ENCODE measurements around the gene SPOCK1.

The SPOCK1 gene

GRCh38 chr5:137191179-137191578 lies 307.9 kb downstream of the SPOCK1 start:
- H3K27me3 Mint-ChIP-seq (ENCODE audit: low read depth) = no peaks in the 10 kb centered on the region
- H3K9me3 Mint-ChIP-seq = no peaks in the 10 kb centered on the region
- no peak overlapping the region for H3K4me3 Mint-ChIP-seq
- H3K36me3 Mint-ChIP-seq (ENCODE audit: low read depth) = no peaks in the 10 kb centered on the region
- no peaks in the 10 kb centered on the region for H3K4me1 Mint-ChIP-seq (ENCODE audit: low read depth)
- H3K27ac Mint-ChIP-seq = no peak overlapping the region
- no peak for DNase-seq (ENCODE audit: low spot score)

DNA sequence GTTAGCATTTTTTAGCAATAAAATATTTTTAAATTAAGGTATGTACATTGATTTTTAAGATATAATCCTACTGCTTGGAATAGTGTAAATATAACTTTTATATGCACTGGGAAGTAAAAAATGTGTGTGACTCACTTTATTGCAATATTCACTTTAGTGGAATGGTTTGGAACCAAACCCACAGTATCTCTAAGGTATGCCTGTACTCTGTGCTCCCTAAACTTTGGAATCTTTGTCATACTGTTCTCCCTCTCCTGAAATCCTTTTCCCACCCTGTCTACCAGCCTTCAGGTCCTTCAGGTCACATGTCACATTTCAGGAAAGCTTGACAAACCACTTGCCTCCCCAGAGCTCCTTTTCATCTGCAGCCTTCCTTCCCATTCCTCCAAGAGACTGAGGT lies 308.7 kb downstream of the SPOCK1 start:
- no peak overlapping the region for H3K27ac Mint-ChIP-seq
- no peak overlapping the region for H3K4me3 Mint-ChIP-seq
- no peak for DNase-seq (ENCODE audit: low spot score)
- H3K9me3 Mint-ChIP-seq = no peaks in the 10 kb centered on the region
- no peaks in the 10 kb centered on the region for H3K27me3 Mint-ChIP-seq (ENCODE audit: low read depth)
- H3K4me1 Mint-ChIP-seq (ENCODE audit: low read depth) = no peaks in the 10 kb centered on the region
- H3K36me3 Mint-ChIP-seq (ENCODE audit: low read depth) = no peaks in the 10 kb centered on the region

- no peak for DNase-seq (ENCODE audit: low spot score)
- H3K27me3 Mint-ChIP-seq (ENCODE audit: low read depth) = no peaks in the 10 kb centered on the region
- H3K27ac Mint-ChIP-seq = no peak overlapping the region
- H3K36me3 Mint-ChIP-seq (ENCODE audit: low read depth) = no peaks in the 10 kb centered on the region
- no peak overlapping the region for H3K4me3 Mint-ChIP-seq
- H3K9me3 Mint-ChIP-seq = no peaks in the 10 kb centered on the region
- H3K4me1 Mint-ChIP-seq (ENCODE audit: low read depth) = no peaks in the 10 kb centered on the region
Measured at GRCh38 chr5:137190031-137190430, 309.1 kb downstream of the SPOCK1 start.

DNA sequence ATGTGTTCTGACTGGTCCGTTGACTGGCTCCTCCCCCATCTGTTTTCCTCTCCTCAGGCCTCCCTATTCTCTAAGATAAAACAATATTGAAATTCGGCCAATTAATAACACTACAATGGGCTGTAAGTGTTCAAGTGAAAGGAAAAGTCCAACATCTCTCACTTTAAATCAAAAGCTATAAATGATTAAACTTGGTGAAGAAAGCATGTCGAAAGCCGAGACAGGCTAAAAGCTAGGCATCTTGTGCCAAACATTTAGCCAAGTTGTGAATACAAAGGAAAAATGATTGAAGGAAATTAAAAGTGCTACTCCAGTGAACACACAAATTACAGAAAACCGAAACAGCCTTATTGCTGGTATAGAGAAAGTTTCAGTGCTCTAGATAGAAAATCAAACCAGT lies 310.6 kb downstream of the SPOCK1 start:
- no peak overlapping the region for H3K4me3 Mint-ChIP-seq
- H3K27ac Mint-ChIP-seq = no peak overlapping the region
- no peaks in the 10 kb centered on the region for H3K9me3 Mint-ChIP-seq
- H3K27me3 Mint-ChIP-seq (ENCODE audit: low read depth) = no peaks in the 10 kb centered on the region
- no peaks in the 10 kb centered on the region for H3K36me3 Mint-ChIP-seq (ENCODE audit: low read depth)
- no peak for DNase-seq (ENCODE audit: low spot score)
- H3K4me1 Mint-ChIP-seq (ENCODE audit: low read depth) = no peaks in the 10 kb centered on the region

DNA sequence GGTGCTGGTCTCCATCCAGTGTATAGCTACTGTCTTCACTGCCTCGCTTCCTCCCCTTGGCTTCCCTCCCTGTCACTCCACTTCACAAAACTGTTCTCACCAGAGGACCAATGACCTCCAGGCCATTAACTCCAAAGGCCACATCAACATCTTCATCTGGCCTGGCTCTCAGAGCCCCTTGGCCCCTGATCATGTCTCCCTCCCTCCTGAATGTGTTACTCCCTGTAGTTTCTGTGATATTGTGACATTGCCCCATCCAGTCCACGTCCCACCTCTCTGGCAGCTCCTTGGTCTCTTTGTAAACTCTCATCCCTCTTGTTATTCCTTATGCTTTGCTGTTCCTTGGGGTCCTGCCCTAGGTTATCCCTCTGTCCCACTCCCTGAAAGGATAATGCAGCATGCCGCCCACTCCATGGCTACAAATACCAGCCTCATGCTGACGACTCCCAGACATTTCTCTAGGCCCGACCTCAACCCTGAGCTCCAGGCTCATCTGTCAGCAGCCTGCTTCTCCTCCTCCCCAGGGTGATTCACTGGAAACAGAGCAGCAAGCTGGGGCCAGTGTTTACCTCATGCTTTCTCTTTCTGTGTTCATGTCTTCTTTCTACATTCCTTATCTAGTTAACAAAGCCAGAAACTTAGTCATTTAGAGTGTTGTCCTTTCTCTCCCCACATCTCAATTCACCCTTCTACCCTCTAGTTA lies 312.2 kb downstream of the SPOCK1 start:
- Mint-ChIP-seq H3K27ac (no peak overlapping the region), H3K36me3 (ENCODE audit: low read depth) (no peaks in the 10 kb centered on the region), H3K4me1 (ENCODE audit: low read depth) (no peaks in the 10 kb centered on the region), H3K9me3 (no peaks in the 10 kb centered on the region), H3K27me3 (ENCODE audit: low read depth) (no peaks in the 10 kb centered on the region), H3K4me3 (no peak overlapping the region)
- no peak for DNase-seq (ENCODE audit: low spot score)

DNA sequence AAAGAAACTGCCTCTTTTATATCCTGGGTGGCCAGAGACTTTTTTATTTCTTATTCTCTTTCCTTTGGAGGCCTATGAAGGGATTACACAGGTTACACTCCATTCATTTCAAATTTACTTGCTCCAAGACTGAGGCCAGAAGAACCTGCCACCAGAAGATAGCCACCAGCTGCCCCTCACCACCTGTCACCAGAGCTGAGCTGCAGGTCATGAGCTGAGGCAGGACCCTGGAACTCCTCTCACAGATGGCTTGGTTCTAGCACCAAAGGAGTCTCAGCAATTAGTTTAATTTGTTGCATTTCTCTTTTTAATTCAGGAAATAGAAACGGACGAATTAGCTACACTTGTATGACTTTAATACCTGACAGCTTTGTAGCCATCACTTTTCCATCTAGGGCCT lies 313.9 kb downstream of the SPOCK1 start:
- no peaks in the 10 kb centered on the region for H3K27me3 Mint-ChIP-seq (ENCODE audit: low read depth)
- no peak overlapping the region for H3K4me3 Mint-ChIP-seq
- no peaks in the 10 kb centered on the region for H3K9me3 Mint-ChIP-seq
- H3K27ac Mint-ChIP-seq = no peak overlapping the region
- no peaks in the 10 kb centered on the region for H3K36me3 Mint-ChIP-seq (ENCODE audit: low read depth)
- H3K4me1 Mint-ChIP-seq (ENCODE audit: low read depth) = no peaks in the 10 kb centered on the region
- no peak for DNase-seq (ENCODE audit: low spot score)

- DNase-seq (ENCODE audit: low spot score) = no peak
- no peak overlapping the region for H3K27ac Mint-ChIP-seq
- H3K4me1 Mint-ChIP-seq (ENCODE audit: low read depth) = no peaks in the 10 kb centered on the region
- H3K27me3 Mint-ChIP-seq (ENCODE audit: low read depth) = no peaks in the 10 kb centered on the region
- no peak overlapping the region for H3K4me3 Mint-ChIP-seq
- H3K9me3 Mint-ChIP-seq = no peaks in the 10 kb centered on the region
- H3K36me3 Mint-ChIP-seq (ENCODE audit: low read depth) = no peaks in the 10 kb centered on the region
Measured at GRCh38 chr5:137184734-137185133, 314.4 kb downstream of the SPOCK1 start.

DNA sequence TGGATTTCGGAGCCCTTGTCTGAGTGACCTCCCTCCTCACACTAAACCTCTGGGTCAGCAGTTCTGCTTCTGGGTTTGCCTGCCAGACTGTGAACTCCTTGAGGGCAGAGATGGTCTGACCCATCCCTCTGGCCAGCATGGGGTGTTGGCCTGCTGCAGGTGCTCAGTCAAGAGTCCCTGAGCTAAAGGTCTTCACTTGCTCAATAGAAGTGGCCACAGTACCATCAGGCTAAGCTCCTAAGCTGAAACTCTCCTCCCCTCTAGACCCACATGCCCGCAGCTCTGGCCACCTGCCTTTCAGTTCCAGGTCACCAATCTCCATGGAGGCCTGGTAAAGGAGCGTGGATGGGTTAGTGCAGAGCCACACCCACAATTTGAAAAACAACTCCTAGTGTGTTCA lies 316.6 kb downstream of the SPOCK1 start:
- H3K4me1 Mint-ChIP-seq (ENCODE audit: low read depth) = no peaks in the 10 kb centered on the region
- H3K9me3 Mint-ChIP-seq = no peaks in the 10 kb centered on the region
- H3K4me3 Mint-ChIP-seq = no peak overlapping the region
- no peaks in the 10 kb centered on the region for H3K36me3 Mint-ChIP-seq (ENCODE audit: low read depth)
- no peaks in the 10 kb centered on the region for H3K27me3 Mint-ChIP-seq (ENCODE audit: low read depth)
- no peak for DNase-seq (ENCODE audit: low spot score)
- no peak overlapping the region for H3K27ac Mint-ChIP-seq

GRCh38 chr5:137181667-137182066 lies 317.5 kb downstream of the SPOCK1 start:
- no peaks in the 10 kb centered on the region for H3K9me3 Mint-ChIP-seq
- no peak overlapping the region for H3K27ac Mint-ChIP-seq
- H3K36me3 Mint-ChIP-seq (ENCODE audit: low read depth) = no peaks in the 10 kb centered on the region

GRCh38 chr5:137179203-137179602 lies 319.9 kb downstream of the SPOCK1 start:
- Mint-ChIP-seq H3K36me3 (ENCODE audit: low read depth) (no peaks in the 10 kb centered on the region), H3K27me3 (ENCODE audit: low read depth) (no peaks in the 10 kb centered on the region)

More at GRCh38 chr5:137181667-137182066, 317.5 kb downstream of the SPOCK1 start:
- Mint-ChIP-seq H3K4me3 (no peak overlapping the region), H3K4me1 (ENCODE audit: low read depth) (no peaks in the 10 kb centered on the region), H3K27me3 (ENCODE audit: low read depth) (no peaks in the 10 kb centered on the region)
- no peak for DNase-seq (ENCODE audit: low spot score)

DNA sequence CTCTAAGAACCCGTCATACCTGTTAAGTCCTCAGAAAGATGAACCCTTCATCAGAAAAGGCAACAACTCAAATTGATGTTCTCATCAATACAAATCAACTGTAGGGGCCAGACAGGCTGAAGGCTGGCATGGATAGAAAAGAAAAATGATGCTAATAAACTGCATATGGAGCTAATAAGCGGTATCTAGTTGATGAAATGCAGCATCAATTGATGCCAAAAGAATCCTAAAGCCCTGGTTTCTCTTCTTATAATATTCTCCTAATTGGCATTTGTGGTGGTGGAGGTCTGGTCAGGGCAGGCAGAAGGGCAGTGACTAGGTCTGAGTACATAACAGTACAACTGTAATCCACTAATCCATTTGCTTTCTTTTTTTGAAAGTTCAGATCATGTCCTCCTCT lies 322.5 kb downstream of the SPOCK1 start:
- no peaks in the 10 kb centered on the region for H3K27me3 Mint-ChIP-seq (ENCODE audit: low read depth)
- H3K27ac Mint-ChIP-seq = no peak overlapping the region
- no peaks in the 10 kb centered on the region for H3K9me3 Mint-ChIP-seq
- no peak for DNase-seq (ENCODE audit: low spot score)
- no peak overlapping the region for H3K4me3 Mint-ChIP-seq
- no peaks in the 10 kb centered on the region for H3K36me3 Mint-ChIP-seq (ENCODE audit: low read depth)
- no peaks in the 10 kb centered on the region for H3K4me1 Mint-ChIP-seq (ENCODE audit: low read depth)

More at GRCh38 chr5:137179203-137179602, 319.9 kb downstream of the SPOCK1 start:
- no peak for DNase-seq (ENCODE audit: low spot score)
- H3K9me3 Mint-ChIP-seq = no peaks in the 10 kb centered on the region
- H3K4me1 Mint-ChIP-seq (ENCODE audit: low read depth) = no peaks in the 10 kb centered on the region
- no peak overlapping the region for H3K27ac Mint-ChIP-seq
- no peak overlapping the region for H3K4me3 Mint-ChIP-seq

GRCh38 chr5:137176126-137176525 lies 323.0 kb downstream of the SPOCK1 start:
- no peaks in the 10 kb centered on the region for H3K4me1 Mint-ChIP-seq (ENCODE audit: low read depth)
- H3K36me3 Mint-ChIP-seq (ENCODE audit: low read depth) = no peaks in the 10 kb centered on the region

GRCh38 chr5:137174196-137174595 lies 324.9 kb downstream of the SPOCK1 start:
- Mint-ChIP-seq H3K27me3 (ENCODE audit: low read depth) (no peaks in the 10 kb centered on the region), H3K9me3 (no peaks in the 10 kb centered on the region), H3K4me1 (ENCODE audit: low read depth) (no peaks in the 10 kb centered on the region), H3K27ac (no peak overlapping the region), H3K4me3 (no peak overlapping the region), H3K36me3 (ENCODE audit: low read depth) (no peaks in the 10 kb centered on the region)
- DNase-seq (ENCODE audit: low spot score) = no peak

More at GRCh38 chr5:137176126-137176525, 323.0 kb downstream of the SPOCK1 start:
- no peak overlapping the region for H3K27ac Mint-ChIP-seq
- no peak overlapping the region for H3K4me3 Mint-ChIP-seq
- no peak for DNase-seq (ENCODE audit: low spot score)
- H3K9me3 Mint-ChIP-seq = no peaks in the 10 kb centered on the region
- H3K27me3 Mint-ChIP-seq (ENCODE audit: low read depth) = no peaks in the 10 kb centered on the region

GRCh38 chr5:137172258-137172657 lies 326.9 kb downstream of the SPOCK1 start:
- Mint-ChIP-seq H3K4me1 (ENCODE audit: low read depth) (no peaks in the 10 kb centered on the region), H3K36me3 (ENCODE audit: low read depth) (no peaks in the 10 kb centered on the region), H3K27me3 (ENCODE audit: low read depth) (no peaks in the 10 kb centered on the region), H3K9me3 (no peaks in the 10 kb centered on the region), H3K4me3 (no peak overlapping the region), H3K27ac (no peak overlapping the region)
- DNase-seq (ENCODE audit: low spot score) = no peak

DNA sequence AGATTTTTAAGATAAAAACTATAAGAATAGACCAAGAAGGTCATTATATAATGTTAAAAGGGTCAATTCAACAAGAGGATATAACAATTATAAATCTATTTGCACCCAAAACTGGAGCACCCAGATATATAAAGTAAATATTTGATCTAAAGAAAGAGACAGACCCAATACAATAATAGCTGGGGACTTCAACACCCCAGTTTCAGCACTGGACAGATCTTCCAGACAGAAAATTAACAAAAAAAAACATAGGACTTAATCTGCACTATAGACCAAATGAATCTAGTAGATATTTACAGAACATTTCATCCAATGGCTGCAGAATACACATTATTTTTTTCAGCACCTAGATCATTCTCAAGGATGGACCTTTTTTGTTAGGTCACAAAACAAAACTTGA lies 331.9 kb downstream of the SPOCK1 start:
- H3K9me3 Mint-ChIP-seq = no peaks in the 10 kb centered on the region
- no peaks in the 10 kb centered on the region for H3K36me3 Mint-ChIP-seq (ENCODE audit: low read depth)
- no peaks in the 10 kb centered on the region for H3K4me1 Mint-ChIP-seq (ENCODE audit: low read depth)
- no peak overlapping the region for H3K27ac Mint-ChIP-seq
- DNase-seq (ENCODE audit: low spot score) = no peak
- no peak overlapping the region for H3K4me3 Mint-ChIP-seq
- H3K27me3 Mint-ChIP-seq (ENCODE audit: low read depth) = no peaks in the 10 kb centered on the region

All from T-helper 2 cell treated with Interferon-gamma antibody and Interleukin-4, amounts not matched to agents 5 μg/mL and 100 μg/mL, for 36 hours (primary cell).